Erythroblast (primary cell): Measurements from ENCODE around the gene UBR1.

Experiments
- DNase-seq, 2 experiments: peaks; one replicate each; lab custom pipeline; 2025; lab: John Stamatoyannopoulos, UW
- GATA1 ChIP-seq: IDR thresholded peaks from 2 replicates; pipeline ENCODE4 v1.6.1; 2011; ENCODE audit warnings: low read depth, mild to moderate bottlenecking, control low read depth, low read length, moderate library complexity
- POLR2A ChIP-seq: IDR thresholded peaks from 2 replicates; pipeline ENCODE4 v1.6.1; 2011; ENCODE audit warnings: mild to moderate bottlenecking, low read length

UBR1 gene

DNA sequence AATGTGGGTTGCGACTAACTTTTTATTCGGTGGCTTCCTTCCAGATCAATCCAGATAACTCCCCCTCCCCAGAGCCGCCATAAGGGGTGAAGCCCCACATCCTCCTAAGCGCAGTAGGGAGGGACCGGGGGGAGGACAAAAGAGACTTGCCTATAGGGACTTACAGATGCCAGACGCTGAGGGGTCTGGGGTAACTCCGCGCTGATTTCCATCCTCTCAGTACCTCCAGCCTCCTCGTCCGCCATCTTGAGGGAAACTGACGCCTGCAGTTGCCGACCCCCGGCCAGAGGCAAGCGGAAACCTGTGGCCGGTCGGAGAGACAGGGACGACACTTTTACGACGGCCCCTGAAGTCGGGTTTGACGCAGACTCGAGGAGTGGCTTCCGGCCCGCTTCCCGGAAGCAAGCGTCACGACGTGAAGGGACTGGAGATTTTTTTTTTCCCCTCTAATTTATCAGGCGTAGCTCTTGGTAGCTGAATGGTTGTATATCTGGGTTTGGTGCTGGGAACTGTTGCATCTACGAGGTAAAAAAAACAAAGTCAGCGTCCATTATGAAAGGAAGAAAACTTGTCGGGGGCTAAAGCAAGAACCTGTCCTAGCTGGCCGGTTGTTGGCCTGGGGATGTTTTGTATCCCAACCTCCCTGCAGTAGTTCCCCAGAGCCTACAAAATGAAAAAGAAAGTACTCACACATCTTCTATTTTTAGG, at the start of gene UBR1:
UBR1 (minus strand) TSS at position 261 of the 708 bp plus-strand sequence; CDS start at position 245, 16 bp downstream.
- peak; percentile 93 to 96 for DNase-seq
- TF ChIP-seq POLR2A = peak; percentile 89
- TF ChIP-seq GATA1 = no peak

DNA sequence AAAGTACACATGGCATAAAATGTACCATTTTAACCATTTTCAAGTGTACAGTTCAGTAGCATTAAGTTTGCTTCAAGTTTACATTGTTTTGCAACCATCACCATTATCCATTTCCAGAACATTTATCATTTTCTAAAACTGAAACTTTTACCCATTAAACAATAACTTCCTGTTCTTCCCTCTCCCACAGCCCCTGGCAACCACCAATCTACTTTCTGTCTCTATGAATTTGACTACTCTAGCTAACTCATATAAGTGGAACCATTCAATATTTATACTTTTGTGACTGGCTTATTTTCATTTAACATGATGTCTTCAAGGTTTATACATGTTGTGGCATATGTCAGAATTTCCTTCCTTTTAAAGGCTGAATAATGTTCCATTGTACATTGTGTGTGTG, 47.4 kb upstream of the UBR1 start:
- no peak for TF ChIP-seq GATA1
- DNase-seq = no peak

DNA sequence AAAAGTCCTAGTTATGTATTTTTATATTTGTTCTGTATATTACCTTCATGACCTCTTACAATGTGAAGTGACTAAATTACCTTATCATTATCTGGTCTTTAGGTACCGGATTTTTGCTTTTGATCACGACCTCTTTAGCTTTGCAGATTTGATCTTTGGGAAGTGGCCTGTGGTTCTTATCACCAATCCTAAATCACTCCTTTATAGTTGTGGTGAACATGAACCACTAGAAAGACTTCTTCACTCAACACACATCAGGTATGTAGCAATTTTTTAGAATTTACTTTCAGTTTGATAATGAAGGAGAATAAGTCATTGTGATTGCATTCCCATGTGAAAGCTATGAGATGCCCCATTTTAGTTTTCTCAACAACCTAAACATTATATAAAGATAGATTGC, 45.9 kb upstream of the UBR1 start:
- no peak for DNase-seq
- TF ChIP-seq POLR2A = no peak

DNA sequence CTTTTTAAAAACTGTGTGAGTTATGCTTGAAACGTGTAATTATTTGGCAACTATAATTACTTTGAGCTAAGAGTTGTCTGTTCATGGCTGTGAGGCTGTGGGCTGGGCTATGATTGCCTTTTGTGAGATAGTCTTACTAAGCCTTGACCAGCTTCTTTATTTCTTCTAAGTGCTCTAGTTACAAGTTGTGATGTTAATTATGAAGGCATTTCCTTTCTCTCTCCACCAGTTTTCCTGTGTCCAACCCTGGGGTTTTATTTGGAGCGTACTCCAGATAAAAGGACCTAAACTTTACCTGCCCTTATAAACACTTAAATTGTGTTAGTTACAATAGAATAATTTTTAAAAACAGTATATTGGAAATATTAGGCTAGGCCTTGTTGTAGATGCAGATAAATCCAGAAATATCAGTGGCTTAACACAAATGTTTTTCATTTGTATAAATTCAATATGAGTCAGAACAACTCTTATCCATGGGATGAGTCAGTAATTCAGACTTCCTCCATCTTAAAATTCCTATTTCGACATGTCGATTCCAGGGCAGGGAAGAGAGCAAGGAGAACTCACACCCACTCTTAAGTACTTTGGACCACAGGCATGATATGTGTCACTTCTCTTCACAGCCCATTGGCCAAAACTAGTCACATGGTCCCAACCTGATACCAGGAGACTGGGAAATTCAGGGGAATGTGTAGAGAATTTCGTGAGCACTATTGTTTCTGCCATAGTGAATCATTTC, 44.5 kb upstream of the UBR1 start:
- TF ChIP-seq POLR2A (no peak), GATA1 (no peak)
- DNase-seq = no peak

DNA sequence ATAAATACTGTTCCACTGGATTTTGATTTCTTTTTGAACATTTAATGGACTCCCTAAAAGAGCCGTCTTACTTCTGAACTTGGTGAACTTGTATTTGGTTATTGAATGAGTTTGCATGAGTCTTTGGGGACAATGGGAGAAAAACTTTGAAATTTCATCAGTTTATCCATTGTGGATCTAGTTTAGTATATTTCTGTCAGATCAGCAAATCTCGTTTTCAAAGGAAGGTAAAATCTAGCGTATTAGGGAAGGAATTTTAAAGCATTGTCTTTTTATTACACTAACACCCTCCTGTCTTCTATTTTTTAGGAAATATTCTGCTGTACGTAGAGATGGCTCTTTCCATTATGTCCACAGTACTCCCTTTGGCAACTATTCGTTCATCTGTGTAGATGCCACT, 40.3 kb upstream of the UBR1 start:
- DNase-seq = no peak
- no peak for TF ChIP-seq POLR2A
- TF ChIP-seq GATA1 = no peak

DNA sequence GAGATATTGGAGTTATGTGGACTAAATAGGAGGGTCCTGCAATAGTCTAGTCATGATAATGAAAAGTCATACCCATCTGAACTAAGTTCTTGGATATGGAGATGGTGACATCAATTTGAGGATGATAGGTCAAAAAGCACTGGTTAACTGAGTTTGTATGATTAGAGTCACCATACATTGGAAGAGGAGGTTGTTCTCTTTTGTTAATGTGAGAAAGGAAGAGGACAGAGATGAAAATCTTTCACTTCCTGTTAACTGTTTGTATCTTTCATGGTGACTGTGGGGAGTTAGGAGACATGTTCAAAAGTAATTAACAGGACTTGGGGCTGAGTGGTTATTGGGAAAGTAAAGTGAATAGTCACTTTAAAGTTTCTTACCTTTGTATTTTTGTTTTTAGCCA, 38.7 kb upstream of the UBR1 start:
- TF ChIP-seq POLR2A (no peak), GATA1 (no peak)
- no peak for DNase-seq

- TF ChIP-seq GATA1 = no peak
- TF ChIP-seq POLR2A = no peak
- no peak for DNase-seq
These were observed 37.5 kb upstream of the UBR1 start for GRCh38 chr15:43143203-43143941.

GRCh38 chr15:43135351-43135750, 29.5 kb upstream of the UBR1 start:
- DNase-seq = no peak
- TF ChIP-seq GATA1 = no peak
- no peak for TF ChIP-seq POLR2A

- TF ChIP-seq GATA1 = no peak
- TF ChIP-seq POLR2A = no peak
- DNase-seq = peak in 1 of 2 experiments; percentile 26
These were observed 28.4 kb upstream of the UBR1 start for GRCh38 chr15:43134157-43134635.

DNA sequence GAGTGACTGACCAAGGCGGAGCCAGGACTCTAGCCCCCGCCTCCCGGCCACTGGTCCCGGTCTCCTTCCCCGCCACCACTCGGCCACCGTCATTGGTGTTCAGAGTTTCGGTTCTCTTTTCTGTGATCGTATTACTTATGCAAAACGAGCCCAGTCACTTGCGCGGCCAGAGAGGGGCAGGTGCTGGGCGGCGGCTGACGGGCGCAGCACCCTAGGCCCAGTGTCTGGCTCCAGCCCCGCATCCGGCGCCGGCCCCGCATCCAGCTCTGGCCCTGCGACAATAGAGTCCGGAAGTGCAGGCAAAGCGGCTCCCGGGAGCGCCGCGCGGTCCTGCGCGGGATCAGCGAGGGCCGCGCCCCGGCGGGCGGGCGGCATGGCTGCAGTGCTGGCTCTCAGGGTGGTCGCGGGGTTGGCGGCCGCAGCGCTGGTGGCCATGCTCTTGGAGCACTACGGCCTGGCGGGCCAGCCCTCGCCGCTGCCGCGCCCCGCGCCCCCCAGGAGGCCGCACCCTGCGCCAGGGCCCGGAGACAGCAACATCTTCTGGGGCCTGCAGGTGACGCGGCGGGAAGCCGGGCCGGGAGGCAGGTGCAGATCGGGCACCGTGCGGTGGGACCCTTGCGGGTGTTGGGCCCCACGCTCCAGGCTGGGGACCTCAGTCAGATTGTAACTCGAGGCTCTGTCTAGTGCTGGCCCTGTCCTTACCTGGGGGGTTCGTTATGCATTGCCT, 27.8 kb upstream of the UBR1 start, which contains the start of gene TMEM62:
TMEM62 (plus strand) TSS at position 157 of the 727 bp plus-strand sequence; CDS start at position 374, 217 bp downstream.
- DNase-seq = peak; percentile 87 to 88
- peak; percentile 81 for TF ChIP-seq POLR2A
- no peak for TF ChIP-seq GATA1

GRCh38 chr15:43132830-43133429, 27.1 kb upstream of the UBR1 start:
- no peak for TF ChIP-seq POLR2A
- DNase-seq = peak; percentile 52 to 62

DNA sequence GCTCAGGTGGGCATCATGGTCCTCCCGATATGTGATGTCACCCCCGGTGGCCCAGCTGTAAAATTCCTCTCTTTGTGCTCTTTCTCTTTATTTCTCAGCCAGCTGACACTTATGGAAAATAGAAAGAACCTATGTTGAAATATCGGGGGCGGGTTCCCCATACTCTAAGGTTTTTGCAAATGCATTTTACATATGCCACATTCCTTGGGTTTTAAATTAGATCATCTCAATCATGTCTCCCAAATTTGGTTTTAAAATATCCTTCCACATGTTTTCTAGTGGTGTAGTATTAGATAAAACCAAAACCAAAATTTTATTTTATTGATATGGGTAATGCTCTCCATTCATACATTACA, 23.1 kb upstream of the UBR1 start:
- no peak for TF ChIP-seq GATA1
- no peak for TF ChIP-seq POLR2A

GRCh38 chr15:43128174-43128979, 22.5 kb upstream of the UBR1 start:
- DNase-seq = peak; percentile 23 to 44

More for the DNA sequence above, 23.1 kb upstream of the UBR1 start:
- DNase-seq = no peak
